ENCODE results near the gene GOLGA6L7.

Gene GOLGA6L7

GRCh38 chr15:28888900-28889299 is 40.5 kb upstream of the GOLGA6L7 start:
- Histone ChIP-seq H3K36me3 (no peaks in the 10 kb centered on the region), H3K4me3 (ENCODE audit: low read depth in 1 of 2, low read length in 1 of 2) (no peak overlapping the region), H3K27me3 (peaks cover 57% of the 10 kb centered on the region), H3K4me1 (ENCODE audit: control insufficient read depth in 1 of 2, insufficient read depth in 1 of 2, low read depth in 1 of 2, low read length in 1 of 2) (no peaks in the 10 kb centered on the region), H3K9me3 (no peaks in the 10 kb centered on the region), H3K27ac (no peak overlapping the region)
- no peak for TF ChIP-seq CTCF (IDR thresholded peaks at IDR 0.05)

GRCh38 chr15:28888302-28888894 is 40.0 kb upstream of the GOLGA6L7 start:
- no peaks in the 10 kb centered on the region for H3K36me3 ChIP-seq
- no peaks in the 10 kb centered on the region for H3K9me3 ChIP-seq
- H3K27me3 ChIP-seq = peaks cover 61% of the 10 kb centered on the region
- no peak overlapping the region for H3K4me3 ChIP-seq (ENCODE audit: low read depth in 1 of 2, low read length in 1 of 2)
- H3K4me1 ChIP-seq (ENCODE audit: control insufficient read depth in 1 of 2, insufficient read depth in 1 of 2, low read depth in 1 of 2, low read length in 1 of 2) = no peaks in the 10 kb centered on the region
- TF ChIP-seq CTCF (IDR thresholded peaks at IDR 0.05) = no peak
- no peak overlapping the region for H3K27ac ChIP-seq

GRCh38 chr15:28887339-28888174 is 39.1 kb upstream of the GOLGA6L7 start:
- Histone ChIP-seq H3K4me3 (ENCODE audit: low read depth in 1 of 2, low read length in 1 of 2) (no peak overlapping the region), H3K27ac (no peak overlapping the region), H3K9me3 (no peaks in the 10 kb centered on the region), H3K36me3 (no peaks in the 10 kb centered on the region), H3K4me1 (ENCODE audit: control insufficient read depth in 1 of 2, insufficient read depth in 1 of 2, low read depth in 1 of 2, low read length in 1 of 2) (no peaks in the 10 kb centered on the region), H3K27me3 (peaks cover 69% of the 10 kb centered on the region)
- TF ChIP-seq CTCF (IDR thresholded peaks at IDR 0.05) = no peak

- peaks cover 69% of the 10 kb centered on the region for H3K27me3 ChIP-seq
- no peaks in the 10 kb centered on the region for H3K36me3 ChIP-seq
- H3K4me1 ChIP-seq (ENCODE audit: control insufficient read depth in 1 of 2, insufficient read depth in 1 of 2, low read depth in 1 of 2, low read length in 1 of 2) = no peaks in the 10 kb centered on the region
- no peaks in the 10 kb centered on the region for H3K9me3 ChIP-seq
- H3K4me3 ChIP-seq (ENCODE audit: low read depth in 1 of 2, low read length in 1 of 2) = no peak overlapping the region
- TF ChIP-seq CTCF (IDR thresholded peaks at IDR 0.05) = no peak
- no peak overlapping the region for H3K27ac ChIP-seq
Observed at GRCh38 chr15:28886431-28887338, 38.2 kb upstream of the GOLGA6L7 start.

- H3K9me3 ChIP-seq = no peaks in the 10 kb centered on the region
- H3K4me3 ChIP-seq (ENCODE audit: low read depth in 1 of 2, low read length in 1 of 2) = no peak within 1 kb of the TSS
- no peak for TF ChIP-seq CTCF (IDR thresholded peaks at IDR 0.05)
- peaks cover 69% of the 10 kb centered on the region for H3K27me3 ChIP-seq
- no peaks in the 10 kb centered on the region for H3K36me3 ChIP-seq
- no peaks in the 10 kb centered on the region for H3K4me1 ChIP-seq (ENCODE audit: control insufficient read depth in 1 of 2, insufficient read depth in 1 of 2, low read depth in 1 of 2, low read length in 1 of 2)
- no peak within 1 kb of the TSS for H3K27ac ChIP-seq
Observed at GRCh38 chr15:28885630-28886430, 37.4 kb upstream of the GOLGA6L7 start, which contains the start of gene APBA2. TSS of gene APBA2 (plus strand) at chr15:28885974. CDS start at chr15:29053885, 167,911 bp downstream.
